IMR-90 (cell line): ENCODE data around the gene ERICH6B. TPM values are rescaled to one million over a fixed set of nuclear protein-coding genes. Genes with fewer than 3 reads are reported as not detected.

Source experiments
- ATAC-seq: fragments of 200-7000 bp; cut with Tn5 transposase; 2 replicates; pipeline ENCODE4 v1.9.1; 2020; ENCODE audit warnings: low read depth, mild to moderate bottlenecking, moderate library complexity
- BruUV-seq: library from RNA; stranded (reverse); fragments of 400-500 nt; replicated peaks from 2 replicates; lab custom pipeline; 2021; lab: Mats Ljungman, UMichigan
- CTCF ChIA-PET: fragments of 300-600 bp; formaldehyde crosslinking; extraction: SDS; loops from one replicate; lab custom pipeline; 2021; ENCODE audit warnings: antibody characterized with exemption; lab: Yijun Ruan, JAX
- POLR2A ChIA-PET: fragments of 300-600 bp; sonication (Branson Sonifier 250); formaldehyde crosslinking; loops from one replicate; lab custom pipeline; 2022; ENCODE audit warnings: antibody characterized with exemption; ENCODE audit not compliant: unreplicated experiment; lab: Charles Lee
- DNase-seq: peaks from one replicate; pipeline ENCODE4 v3.0.0; 2013
- H2AFZ ChIP-seq: replicated peaks from 2 replicates; pipeline ENCODE3; 2013; ENCODE audit warnings: low read length, mild to moderate bottlenecking; ENCODE audit not compliant: poor library complexity
- H2AK5ac ChIP-seq: 2 replicates; pipeline ENCODE4 v1.6.1; 2013; ENCODE audit warnings: low read depth, low read length, inconsistent platforms
- H2AK9ac ChIP-seq: replicated peaks from 2 replicates; pipeline ENCODE3; 2013; ENCODE audit warnings: mild to moderate bottlenecking, low read depth, low read length, moderate library complexity; ENCODE audit not compliant: poor library complexity
- H2BK120ac ChIP-seq: 2 replicates; pipeline ENCODE4 v1.6.1; 2013; ENCODE audit warnings: low read depth, low read length, inconsistent platforms
- H2BK15ac ChIP-seq: 3 replicates; pipeline ENCODE4 v1.6.1; 2013; ENCODE audit warnings: low read depth, low read length, inconsistent platforms
- H2BK20ac ChIP-seq: 2 replicates; pipeline ENCODE4 v1.6.1; 2013; ENCODE audit warnings: low read depth, mild to moderate bottlenecking, inconsistent platforms, low read length, moderate library complexity
- H2BK5ac ChIP-seq: 2 replicates; pipeline ENCODE4 v1.6.1; 2013; ENCODE audit warnings: mild to moderate bottlenecking, low read depth, low read length, inconsistent platforms; ENCODE audit not compliant: poor library complexity, severe bottlenecking
- H3K14ac ChIP-seq: replicated peaks from 2 replicates; pipeline ENCODE4 v1.6.1; 2013; ENCODE audit warnings: low read depth, low read length, inconsistent platforms
- H3K18ac ChIP-seq: 2 replicates; pipeline ENCODE4 v1.6.1; 2013; ENCODE audit warnings: low read depth, low read length, control low read depth
- H3K23ac ChIP-seq: 2 replicates; pipeline ENCODE4 v1.6.1; 2013; ENCODE audit warnings: low read depth, low read length, inconsistent platforms
- H3K27ac ChIP-seq: 2 replicates; pipeline ENCODE4 v1.5.1; 2013; ENCODE audit warnings: mild to moderate bottlenecking, control low read depth, low read length; ENCODE audit not compliant: insufficient read depth
- H3K27me3 ChIP-seq: 2 replicates; pipeline ENCODE4 v1.6.1; 2013; ENCODE audit warnings: low read length; ENCODE audit not compliant: control insufficient read depth, insufficient read depth
- H3K36me3 ChIP-seq: 2 replicates; pipeline ENCODE4 v1.6.1; 2013; ENCODE audit warnings: low read length, mixed read lengths; ENCODE audit not compliant: control insufficient read depth, insufficient read depth
- H3K4ac ChIP-seq: 2 replicates; pipeline ENCODE4 v1.6.1; 2013; ENCODE audit warnings: low read depth, low read length, inconsistent platforms
- H3K4me1 ChIP-seq: 2 replicates; pipeline ENCODE4 v1.6.1; 2013; ENCODE audit warnings: low read length, mixed read lengths; ENCODE audit not compliant: control insufficient read depth, insufficient read depth
- H3K4me2 ChIP-seq: 2 replicates; pipeline ENCODE4 v1.6.1; 2013; ENCODE audit warnings: low read depth, mild to moderate bottlenecking, control low read depth, low read length, moderate library complexity
- H3K4me3 ChIP-seq: 2 replicates; pipeline ENCODE4 v1.5.1; 2013; ENCODE audit warnings: low read depth, mild to moderate bottlenecking, control low read depth, low read length, moderate library complexity; ENCODE audit not compliant: insufficient read depth
- H3K56ac ChIP-seq: 2 replicates; pipeline ENCODE4 v1.6.1; 2013; ENCODE audit warnings: low read length, inconsistent platforms; ENCODE audit not compliant: insufficient read depth; ENCODE audit errors: extremely low read depth
- H3K79me1 ChIP-seq, 2 experiments: 2 replicates each; pipeline ENCODE4 v1.6.1; 2013; ENCODE audit warnings: low read length in 2 of 2, inconsistent platforms in 1 of 2, low read depth in 1 of 2
- H3K9ac ChIP-seq: 2 replicates; pipeline ENCODE4 v1.6.1; 2013; ENCODE audit warnings: low read depth, low read length, control low read depth
- H3K9me1 ChIP-seq: 2 replicates; pipeline ENCODE4 v1.6.1; 2013; ENCODE audit warnings: low read length, inconsistent platforms; ENCODE audit not compliant: insufficient read depth
- H3K9me3 ChIP-seq: 2 replicates; pipeline ENCODE4 v1.6.1; 2013; ENCODE audit warnings: low read length; ENCODE audit not compliant: control insufficient read depth, insufficient read depth
- H4K20me1 ChIP-seq: 2 replicates; pipeline ENCODE4 v1.6.1; 2013; ENCODE audit warnings: low read length, inconsistent platforms; ENCODE audit not compliant: insufficient read depth
- H4K5ac ChIP-seq: 2 replicates; pipeline ENCODE4 v1.6.1; 2013; ENCODE audit warnings: mild to moderate bottlenecking, low read depth, low read length, control low read depth
- H4K8ac ChIP-seq, 2 experiments: 2 replicates each; pipeline ENCODE4 v1.6.1; 2013; ENCODE audit warnings: low read depth in 2 of 2, low read length in 2 of 2, control low read depth in 1 of 2, inconsistent platforms in 1 of 2
- H4K91ac ChIP-seq: 2 replicates; pipeline ENCODE4 v1.6.1; 2013; ENCODE audit warnings: low read depth, low read length, inconsistent platforms; ENCODE audit not compliant: insufficient read depth
- BHLHE40 ChIP-seq: fragments of 150-350 bp; IDR thresholded peaks from 2 replicates; pipeline ENCODE4 v1.6.1; 2016; ENCODE audit warnings: mild to moderate bottlenecking, low read depth, low read length
- CEBPB ChIP-seq: IDR thresholded peaks from 2 replicates; pipeline ENCODE4 v1.6.1; 2012; ENCODE audit warnings: low read depth, low read length, improper control_type of control experiment
- CHD1 ChIP-seq: IDR thresholded peaks from 2 replicates; pipeline ENCODE4 v1.6.1; 2012; ENCODE audit warnings: low read depth, low read length, improper control_type of control experiment
- FOS ChIP-seq: fragments of 150-350 bp; IDR thresholded peaks from 2 replicates; pipeline ENCODE4 v1.6.1; 2016; ENCODE audit warnings: low read depth, low read length
- MAZ ChIP-seq: IDR thresholded peaks from 2 replicates; pipeline ENCODE4 v1.6.1; 2012; ENCODE audit warnings: low read depth, mild to moderate bottlenecking, low read length, improper control_type of control experiment, moderate library complexity, borderline replicate concordance
- MXI1 ChIP-seq: IDR thresholded peaks from 2 replicates; pipeline ENCODE4 v1.6.1; 2012; ENCODE audit warnings: low read depth, mild to moderate bottlenecking, low read length, moderate library complexity, borderline replicate concordance
- NFE2L2 ChIP-seq: fragments of 150-350 bp; IDR thresholded peaks from 2 replicates; pipeline ENCODE4 v1.6.1; 2016; ENCODE audit warnings: low read depth, mild to moderate bottlenecking, low read length
- RAD21 ChIP-seq: IDR thresholded peaks from 2 replicates; pipeline ENCODE4 v1.6.1; 2012; ENCODE audit warnings: low read length, improper control_type of control experiment
- RCOR1 ChIP-seq: IDR thresholded peaks from 2 replicates; pipeline ENCODE4 v1.6.1; 2012; ENCODE audit warnings: mild to moderate bottlenecking, low read length, improper control_type of control experiment; ENCODE audit not compliant: insufficient replicate concordance
- RFX5 ChIP-seq: IDR thresholded peaks from 2 replicates; pipeline ENCODE4 v1.8.0; 2012; ENCODE audit warnings: low read depth, mild to moderate bottlenecking, low read length, moderate library complexity
- SMC3 ChIP-seq: fragments of 150-350 bp; IDR thresholded peaks from 2 replicates; pipeline ENCODE4 v1.6.1; 2016; ENCODE audit warnings: low read depth, mild to moderate bottlenecking, antibody characterized with exemption, low read length, moderate library complexity
- WGBS, 2 experiments: methylation state at CpG; one replicate each; pipeline versions ENCODE4 v1.1.5 to v1.1.7; 2013; ENCODE audit warnings: missing lambda C conversion rate in 2 of 2; ENCODE audit not compliant: insufficient read length in 1 of 2; ENCODE audit errors: extremely low coverage in 2 of 2; 5-methylcytosine and 5-hydroxymethylcytosine counted together
- dilution Hi-C: fragments of 300-500 bp; cut with HindIII; formaldehyde crosslinking; loops from one replicate; pipeline ENCODE4 v1.14.3; 2018; ENCODE audit warnings: low sequenced_read_pairs; ENCODE audit not compliant: unreplicated experiment
- in situ Hi-C: fragments of 300-500 bp; cut with MboI; formaldehyde crosslinking; loops from 3 replicates; pipeline ENCODE4 v1.14.3; 2019; ENCODE audit warnings: low sequenced_read_pairs, inconsistent platforms, mixed read lengths
- intact Hi-C: fragments of 100-400 bp; cut with micrococcal nuclease; formaldehyde crosslinking; loops from 2 replicates; pipeline ENCODE4 v1.10.0; 2022
- polyA plus RNA-seq, 3 experiments: library from polyadenylated mRNA; depleted of rRNA; stranded (reverse); fragments of >200 nt; gene quantifications; 2 replicates each; pipeline ENCODE4 v1.2.3, GENCODE V29; 2012; ENCODE audit warnings: low replicate concordance in 1 of 3
- total RNA-seq: library from RNA; depleted of rRNA; stranded (reverse); fragments of >200 nt; gene quantifications from 2 replicates; pipeline ENCODE4 v1.2.3, GENCODE V29; 2012
- TF ChIP-seq, protein P1 (sequence below): fragments of 150-350 bp; IDR thresholded peaks from 2 replicates; pipeline ENCODE4 v1.6.1; 2016; ENCODE audit warnings: low read depth, mild to moderate bottlenecking, low read length, moderate library complexity, borderline replicate concordance
- TF ChIP-seq, protein P2 (sequence below): conservative IDR thresholded peaks from 2 replicates; pipeline ENCODE4 v1.5.1; 2012; ENCODE audit warnings: mild to moderate bottlenecking, low read depth, low read length, improper control_type of control experiment
- TF ChIP-seq, protein P3 (sequence below): fragments of 150-350 bp; IDR thresholded peaks from 2 replicates; pipeline ENCODE4 v1.6.1; 2017; ENCODE audit warnings: mild to moderate bottlenecking, antibody characterized with exemption, low read length, low read depth

ERICH6B gene
- total and polyA plus RNA-seq, 2 of the 4 experiments (the other 2 are of a cell fraction): not detected

DNA sequence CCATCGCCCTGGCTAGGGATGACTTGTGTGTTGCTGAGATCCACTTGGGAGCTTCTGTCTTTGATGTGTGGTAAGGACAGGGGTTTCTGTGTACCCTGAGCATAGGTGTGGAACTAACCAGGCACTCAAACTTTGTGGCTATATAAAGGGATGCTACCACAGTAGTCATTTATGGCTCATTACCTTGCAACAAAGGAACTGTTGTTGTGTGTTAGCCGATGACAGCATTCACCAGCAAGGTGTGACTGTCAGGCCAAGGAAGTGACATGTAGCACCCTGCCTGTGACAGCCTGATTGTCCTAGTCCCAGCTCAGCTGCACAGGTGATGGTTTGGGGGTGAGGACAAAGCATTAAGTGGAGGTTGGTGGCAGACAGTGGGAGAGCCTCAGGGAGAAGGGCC lies 77.2 kb downstream of the ERICH6B start:
- Histone ChIP-seq H2BK20ac (no peak overlapping the region), H3K9me1 (peaks cover 4% of the 10 kb centered on the region; the same call in 1 of the 2 replicates), H3K36me3 (peaks cover 24% of the 10 kb centered on the region), H2BK15ac (no peak overlapping the region), H3K9ac (no peak overlapping the region), H2BK5ac (no peak overlapping the region), H3K27me3 (no peaks in the 10 kb centered on the region; the same call in 1 of the 2 replicates), H3K4me3 (no peak overlapping the region), H4K8ac (no peak overlapping the region), H2AFZ (peak overlapping the region; percentile 49), H4K91ac (no peak overlapping the region), H3K9me3 (no peaks in the 10 kb centered on the region), H3K4me2 (no peak overlapping the region), H2BK120ac (no peak overlapping the region), H3K14ac (no peak overlapping the region), H3K4ac (no peak overlapping the region), H4K5ac (no peak overlapping the region), H3K27ac (no peak overlapping the region), H4K20me1 (peaks cover 4% of the 10 kb centered on the region; the same call in 1 of the 2 replicates), H3K23ac (no peak overlapping the region), H3K18ac (no peak overlapping the region), H2AK5ac (peak overlapping the region; percentile 43; the same call in 1 of the 2 replicates), H3K56ac (no peak overlapping the region), H3K79me1 (no peaks in the 10 kb centered on the region), H2AK9ac (no peak overlapping the region), H3K4me1 (peaks cover 3% of the 10 kb centered on the region; the same call in 1 of the 2 replicates)
- no TSS peak for BruUV-seq
- ChIA-PET CTCF (interaction anchor here (0.7 kb wide), 1 partner anchor 17 kb away, joined by 3 read pairs; no protein-coding TSS in a partner anchor), POLR2A (interaction anchor here (0.5 kb wide), 1 partner anchor 30 kb away, joined by 4 read pairs; no protein-coding TSS in a partner anchor)
- in situ Hi-C loops: loop anchor here (10.0 kb wide), 1 partner anchor 64 kb away; no protein-coding TSS in a partner anchor
- DNase-seq: no peak
- ATAC-seq: no peak
- TF ChIP-seq MAZ: no peak
- no peak for TF ChIP-seq RFX5
- TF ChIP-seq MXI1: no peak
- TF ChIP-seq RCOR1: no peak
- TF ChIP-seq CHD1: no peak
- no peak for TF ChIP-seq FOS
- no peak for TF ChIP-seq BHLHE40
- no peak for TF ChIP-seq NFE2L2
- TF ChIP-seq RAD21: no peak
- TF ChIP-seq, protein P1, sequence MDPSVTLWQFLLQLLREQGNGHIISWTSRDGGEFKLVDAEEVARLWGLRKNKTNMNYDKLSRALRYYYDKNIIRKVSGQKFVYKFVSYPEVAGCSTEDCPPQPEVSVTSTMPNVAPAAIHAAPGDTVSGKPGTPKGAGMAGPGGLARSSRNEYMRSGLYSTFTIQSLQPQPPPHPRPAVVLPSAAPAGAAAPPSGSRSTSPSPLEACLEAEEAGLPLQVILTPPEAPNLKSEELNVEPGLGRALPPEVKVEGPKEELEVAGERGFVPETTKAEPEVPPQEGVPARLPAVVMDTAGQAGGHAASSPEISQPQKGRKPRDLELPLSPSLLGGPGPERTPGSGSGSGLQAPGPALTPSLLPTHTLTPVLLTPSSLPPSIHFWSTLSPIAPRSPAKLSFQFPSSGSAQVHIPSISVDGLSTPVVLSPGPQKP: no peak
- TF ChIP-seq, protein P2, sequence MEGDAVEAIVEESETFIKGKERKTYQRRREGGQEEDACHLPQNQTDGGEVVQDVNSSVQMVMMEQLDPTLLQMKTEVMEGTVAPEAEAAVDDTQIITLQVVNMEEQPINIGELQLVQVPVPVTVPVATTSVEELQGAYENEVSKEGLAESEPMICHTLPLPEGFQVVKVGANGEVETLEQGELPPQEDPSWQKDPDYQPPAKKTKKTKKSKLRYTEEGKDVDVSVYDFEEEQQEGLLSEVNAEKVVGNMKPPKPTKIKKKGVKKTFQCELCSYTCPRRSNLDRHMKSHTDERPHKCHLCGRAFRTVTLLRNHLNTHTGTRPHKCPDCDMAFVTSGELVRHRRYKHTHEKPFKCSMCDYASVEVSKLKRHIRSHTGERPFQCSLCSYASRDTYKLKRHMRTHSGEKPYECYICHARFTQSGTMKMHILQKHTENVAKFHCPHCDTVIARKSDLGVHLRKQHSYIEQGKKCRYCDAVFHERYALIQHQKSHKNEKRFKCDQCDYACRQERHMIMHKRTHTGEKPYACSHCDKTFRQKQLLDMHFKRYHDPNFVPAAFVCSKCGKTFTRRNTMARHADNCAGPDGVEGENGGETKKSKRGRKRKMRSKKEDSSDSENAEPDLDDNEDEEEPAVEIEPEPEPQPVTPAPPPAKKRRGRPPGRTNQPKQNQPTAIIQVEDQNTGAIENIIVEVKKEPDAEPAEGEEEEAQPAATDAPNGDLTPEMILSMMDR: no peak
- TF ChIP-seq, protein P3, sequence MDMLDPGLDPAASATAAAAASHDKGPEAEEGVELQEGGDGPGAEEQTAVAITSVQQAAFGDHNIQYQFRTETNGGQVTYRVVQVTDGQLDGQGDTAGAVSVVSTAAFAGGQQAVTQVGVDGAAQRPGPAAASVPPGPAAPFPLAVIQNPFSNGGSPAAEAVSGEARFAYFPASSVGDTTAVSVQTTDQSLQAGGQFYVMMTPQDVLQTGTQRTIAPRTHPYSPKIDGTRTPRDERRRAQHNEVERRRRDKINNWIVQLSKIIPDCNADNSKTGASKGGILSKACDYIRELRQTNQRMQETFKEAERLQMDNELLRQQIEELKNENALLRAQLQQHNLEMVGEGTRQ: no peak
- TF ChIP-seq SMC3: no peak
- no peak for TF ChIP-seq CEBPB
- intact Hi-C loops: no loop called here
- dilution Hi-C loops: no loop called here
- 88% methylated on average over 1 of the region's 2 CpGs; no CpG with 5 or more reads in 1 of the 2 experiments for WGBS, 2 experiments
